ENCODE measurements around the gene TES. TPM values are rescaled to one million over a fixed set of nuclear protein-coding genes. Genes with fewer than 3 reads are reported as not detected.
"Not testable (repeated sequence)": the region's sequence is repeated elsewhere in the genome, so short reads cannot be mapped to it uniquely, and the experiment has no call there.

Gene TES
- total RNA-seq, 1 experiment from 2014 or later: 207 TPM

- H3K27me3 Mint-ChIP-seq (ENCODE audit: insufficient read depth, unreplicated experiment): no peaks in the 10 kb centered on the region
- POLR2A ChIA-PET: no interaction called here
- no peaks in the 10 kb centered on the region for H3K9me3 ChIP-seq
- no peaks in the 10 kb centered on the region for H3K36me3 Mint-ChIP-seq (ENCODE audit: insufficient read depth, unreplicated experiment)
- H3K4me1 ChIP-seq: peaks cover 43% of the 10 kb centered on the region
- H3K9me3 Mint-ChIP-seq (ENCODE audit: unreplicated experiment): no peaks in the 10 kb centered on the region
- TF ChIP-seq CTCF (IDR thresholded peaks at IDR 0.05; ENCODE audit: insufficient read depth in 1 of 2, low read depth in 1 of 2, low read length in 1 of 2, severe bottlenecking in 1 of 2, unreplicated experiment in 1 of 2): peak; percentile 38 to 63
- BruUV-seq (replicated peaks): no TSS peak
- intact Hi-C loops (cut with micrococcal nuclease; ENCODE audit: unreplicated experiment): loop anchor here (1.0 to 10.0 kb wide), 10 partner anchors 35 to 1211 kb away; partner anchors contain the start of gene CAV1
- peak overlapping the region; percentile 6 for H3K4me3 Mint-ChIP-seq (ENCODE audit: unreplicated experiment)
- H3K27me3 ChIP-seq (replicated peaks; ENCODE audit: control insufficient read depth, insufficient read depth, low read length): no peaks in the 10 kb centered on the region
- H3K4me1 Mint-ChIP-seq (ENCODE audit: low read depth, unreplicated experiment): peaks cover 37% of the 10 kb centered on the region
- no peaks in the 10 kb centered on the region for H3K36me3 ChIP-seq (ENCODE audit: control insufficient read depth, insufficient read depth, low read length)
- CTCF ChIA-PET: interaction anchor here (1.1 kb wide), 1 partner anchor 63 kb away, joined by 3 read pairs; no protein-coding TSS in a partner anchor
- no peak overlapping the region for H3K4me3 ChIP-seq (ENCODE audit: low read depth, low read length)
- no peak overlapping the region for H3K27ac Mint-ChIP-seq (ENCODE audit: unreplicated experiment)
- peak in 1 of 2 experiments; percentile 63 for DNase-seq
These were observed 37.0 kb upstream of the TES start for GRCh38 chr7:116173051-116174028.

- H3K27ac Mint-ChIP-seq (ENCODE audit: unreplicated experiment): not testable (repeated sequence)
These were observed 35.2 kb upstream of the TES start for GRCh38 chr7:116175095-116175494.

DNA sequence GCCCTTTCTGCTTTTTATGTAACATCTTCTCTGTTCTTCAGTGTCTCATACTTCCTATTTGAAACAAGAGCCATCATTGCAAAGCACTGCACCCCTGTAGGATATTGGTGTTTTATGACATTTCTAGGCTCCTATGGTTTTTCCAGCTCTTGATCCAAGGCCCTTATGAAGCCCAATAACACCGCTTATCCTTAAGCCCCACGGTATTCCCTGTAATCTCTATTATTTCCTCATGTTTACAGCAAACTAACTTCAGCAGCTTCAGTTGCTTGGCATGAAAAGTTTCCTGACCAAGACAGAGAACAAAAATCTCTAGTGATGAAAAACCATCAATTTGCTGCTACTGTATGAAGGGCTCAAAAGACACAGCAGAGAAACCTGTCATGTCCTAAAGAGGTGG lies 34.1 kb upstream of the TES start:
- ChIA-PET POLR2A (no interaction called here), CTCF (no interaction called here)
- no peaks in the 10 kb centered on the region for H3K9me3 Mint-ChIP-seq (ENCODE audit: unreplicated experiment)
- no peak for TF ChIP-seq CTCF (IDR thresholded peaks at IDR 0.05; ENCODE audit: insufficient read depth in 1 of 2, low read depth in 1 of 2, low read length in 1 of 2, severe bottlenecking in 1 of 2, unreplicated experiment in 1 of 2)
- BruUV-seq (replicated peaks): no TSS peak
- no peak overlapping the region for H3K4me3 ChIP-seq (ENCODE audit: low read depth, low read length)
- no peaks in the 10 kb centered on the region for H3K27me3 Mint-ChIP-seq (ENCODE audit: insufficient read depth, unreplicated experiment)
- peaks cover 12% of the 10 kb centered on the region for H3K4me1 Mint-ChIP-seq (ENCODE audit: low read depth, unreplicated experiment)
- no peaks in the 10 kb centered on the region for H3K36me3 Mint-ChIP-seq (ENCODE audit: insufficient read depth, unreplicated experiment)
- H3K4me1 ChIP-seq: peaks cover 14% of the 10 kb centered on the region
- intact Hi-C loops (cut with micrococcal nuclease; ENCODE audit: unreplicated experiment): loop anchor here (10.0 kb wide), 2 partner anchors 259 to 1209 kb away; no protein-coding TSS in a partner anchor
- H3K4me3 Mint-ChIP-seq (ENCODE audit: unreplicated experiment): no peak overlapping the region
- H3K27ac Mint-ChIP-seq (ENCODE audit: unreplicated experiment): no peak overlapping the region
- no peaks in the 10 kb centered on the region for H3K27me3 ChIP-seq (replicated peaks; ENCODE audit: control insufficient read depth, insufficient read depth, low read length)
- DNase-seq: no peak
- H3K9me3 ChIP-seq: no peaks in the 10 kb centered on the region
- no peaks in the 10 kb centered on the region for H3K36me3 ChIP-seq (ENCODE audit: control insufficient read depth, insufficient read depth, low read length)

More at GRCh38 chr7:116175095-116175494, 35.2 kb upstream of the TES start:
- H3K4me1 Mint-ChIP-seq (ENCODE audit: low read depth, unreplicated experiment): peaks cover 24% of the 10 kb centered on the region
- H3K27me3 ChIP-seq (replicated peaks; ENCODE audit: control insufficient read depth, insufficient read depth, low read length); H3K27me3 Mint-ChIP-seq (ENCODE audit: insufficient read depth, unreplicated experiment); H3K36me3 ChIP-seq (ENCODE audit: control insufficient read depth, insufficient read depth, low read length); H3K36me3 Mint-ChIP-seq (ENCODE audit: insufficient read depth, unreplicated experiment); H3K9me3 Mint-ChIP-seq (ENCODE audit: unreplicated experiment); H3K9me3 ChIP-seq; BruUV-seq (replicated peaks); H3K4me3 ChIP-seq (ENCODE audit: low read depth, low read length); POLR2A ChIA-PET; DNase-seq; H3K4me3 Mint-ChIP-seq (ENCODE audit: unreplicated experiment); CTCF ChIA-PET: not testable (repeated sequence)
- H3K4me1 ChIP-seq: peaks cover 25% of the 10 kb centered on the region
- intact Hi-C loops (cut with micrococcal nuclease; ENCODE audit: unreplicated experiment): loop anchor here (10.0 kb wide), 2 partner anchors 260 to 1210 kb away; no protein-coding TSS in a partner anchor
